Heart right ventricle (tissue), 16 donors: ENCODE measurements around the gene DNAH5. TPM values are rescaled to one million over a fixed set of nuclear protein-coding genes. Genes with fewer than 3 reads are reported as not detected.

Experiments used
- ATAC-seq, 8 donors: fragments of 200-7000 bp; cut with Tn5 transposase; one replicate each; pipeline ENCODE4 v1.9.1; 2020; ENCODE audit warnings: mild to moderate bottlenecking in 8 of 8, moderate library complexity in 8 of 8, moderate number of reproducible peaks in 1 of 8
- DNase-seq, 2 donors: peaks; one replicate each; pipeline ENCODE4 v3.0.0-alpha.2; 2020
- H3K27ac ChIP-seq, 10 donors: fragments of 200-600 bp; sonication (generic) in 2 of 10; one replicate each; pipeline versions ENCODE4 v1.5.0 to v1.8.0; 2020 to 2022; ENCODE audit warnings: mild to moderate bottlenecking in 3 of 10
- H3K27me3 ChIP-seq, 7 donors: fragments of 200-600 bp; one replicate each; pipeline ENCODE4 v1.8.0; 2021 to 2022; ENCODE audit warnings: mild to moderate bottlenecking in 2 of 7
- H3K36me3 ChIP-seq, 9 donors: fragments of 200-600 bp; sonication (generic) in 1 of 9; one replicate each; pipeline versions ENCODE4 v1.5.0 to v1.8.0; 2020 to 2022; ENCODE audit warnings: mild to moderate bottlenecking in 2 of 9
- H3K4me1 ChIP-seq, 9 donors: fragments of 200-600 bp; sonication (generic) in 1 of 9; one replicate each; pipeline versions ENCODE4 v1.5.0 to v1.8.0; 2020 to 2022; ENCODE audit warnings: mild to moderate bottlenecking in 4 of 9
- H3K4me3 ChIP-seq, 10 donors: fragments of 200-600 bp; sonication (generic) in 2 of 10; one replicate each; pipeline versions ENCODE4 v1.5.0 to v1.8.0; 2020 to 2022; ENCODE audit warnings: mild to moderate bottlenecking in 7 of 10, moderate library complexity in 2 of 10
- H3K9me3 ChIP-seq, 11 donors: fragments of 200-600 bp in 10 of 11; sonication (generic) in 2 of 11; one replicate each; pipeline versions ENCODE4 v1.5.0 to v1.8.0; 2013 to 2022; ENCODE audit warnings: mild to moderate bottlenecking in 2 of 11, control low read depth in 1 of 11, moderate library complexity in 1 of 11
- CTCF ChIP-seq, 9 donors: fragments of 200-600 bp; sonication (generic) in 2 of 9; IDR thresholded peaks; one replicate each; pipeline versions ENCODE4 v1.5.0 to v1.8.0; 2021 to 2022; ENCODE audit warnings: antibody characterized with exemption in 9 of 9, mild to moderate bottlenecking in 5 of 9, moderate library complexity in 1 of 9
- WGBS, 2 donors: extraction: QIAGEN DNeasy Blood & Tissue Kit; methylation state at CpG; one replicate each; pipeline ENCODE4 v1.1.7; 2013; ENCODE audit warnings: inconsistent platforms in 1 of 2; 5-methylcytosine and 5-hydroxymethylcytosine counted together
- intact Hi-C, 10 donors: fragments of 100-400 bp; cut with DNase I; formaldehyde crosslinking; loops; one replicate each; pipeline versions ENCODE4 v1.11.1 to v1.14.2; 2022
- polyA plus RNA-seq, 2 donors: library from polyadenylated mRNA; stranded (reverse); fragments of 200-250 nt; gene quantifications; one replicate each; pipeline ENCODE4 v1.2.3, GENCODE V29; 2013
- total RNA-seq, 10 donors: library from RNA; stranded (reverse); fragmentation: NEBNext Ultra II Directional in 3 of 10; extraction: Animal tissue kit (Norgen Biotek cat#: 25700) in 3 of 10; gene quantifications; one replicate each; pipeline versions ENCODE4 v1.2.1 to v1.2.4, GENCODE V29; 2021 to 2023
- donor health status: Arrhythmogenic right ventricular cardiomyopathy.
- donor health status: ischemic (EF 13 %, LVEDD 7.1; RV severe dilation, severe dysfunction).
- donor health status: healthy with polysubstance abuse.
- donor health status: DM: no; HTN: yes; CAD: no.
- donor health status: DM: no; HTN: no; CAD: no.
- donor health status: ischemic (EF 25% LVEDD 6.9; RV normal size, moderate dysfunction).
- donor health status: ischemic (EF 25% LVEDD 5.7; RV mildly dilated, moderate dysfunction).
- donor health status: healthy.
- donor health status: DM: yes; HTN: yes; CAD: no.
- donor health status: Ischemic cardiomyopathy.
- donor health status: ischemic (EF 35%, LVEDD 5.7; RV mildly dilated, moderate dysfunction).
- donor health status: nonischemic (EF 11% LVEDD 7.7; RV severe dilation, severe dysfunction).
- donor health status: DM: yes; HTN: yes; CAD: no.
- donor health status: PGD.
- donor health status: ischemic (EF 29% LVEDD 5.4; RV normal size, mild dysfunction).
- donor health status: nonischemic (EF 23%, LVEDD 6.1; RV moderate dilation, normal function).

DNAH5 gene
- total and polyA plus RNA-seq, 12 donors = 0.02 to 0.53 (median 0.23) TPM; not detected in 2

GRCh38 chr5:13932011-13932410 lies 12.5 kb downstream of the DNAH5 start:
- H3K9me3 ChIP-seq = peaks cover 0 to 17% (median 5%) of the 10 kb centered on the region in 11 donors
- no peaks in the 10 kb centered on the region for H3K36me3 ChIP-seq
- no peak overlapping the region for H3K27ac ChIP-seq
- no peak for TF ChIP-seq CTCF (IDR thresholded peaks at IDR 0.05)
- peaks cover 0 to 8% (median 0%) of the 10 kb centered on the region in 7 donors for H3K27me3 ChIP-seq
- H3K4me1 ChIP-seq = no peaks in the 10 kb centered on the region
- DNase-seq (no peak), ATAC-seq (no peak)
- intact Hi-C loops = no loop called here
- no peak overlapping the region for H3K4me3 ChIP-seq

GRCh38 chr5:13930541-13931171 lies 13.8 kb downstream of the DNAH5 start:
- ATAC-seq = no peak

GRCh38 chr5:13926731-13927130 lies 17.8 kb downstream of the DNAH5 start:
- Histone ChIP-seq H3K4me1 (no peaks in the 10 kb centered on the region), H3K36me3 (no peaks in the 10 kb centered on the region), H3K4me3 (no peak overlapping the region), H3K27ac (no peak overlapping the region), H3K27me3 (peaks cover 0 to 8% (median 0%) of the 10 kb centered on the region in 7 donors), H3K9me3 (no peaks in the 10 kb centered on the region)
- 70 to 82% methylated on average over 4 of the region's 4 CpGs for WGBS, 2 donors
- intact Hi-C loops = no loop called here
- DNase-seq (no peak), ATAC-seq (no peak)
- TF ChIP-seq CTCF (IDR thresholded peaks at IDR 0.05) = no peak

More at GRCh38 chr5:13930541-13931171, 13.8 kb downstream of the DNAH5 start:
- no peak for TF ChIP-seq CTCF (IDR thresholded peaks at IDR 0.05)
- Histone ChIP-seq H3K4me1 (no peaks in the 10 kb centered on the region), H3K27me3 (peaks cover 0 to 8% (median 0%) of the 10 kb centered on the region in 7 donors), H3K9me3 (peaks cover 0 to 17% (median 5%) of the 10 kb centered on the region in 11 donors), H3K36me3 (no peaks in the 10 kb centered on the region), H3K4me3 (no peak overlapping the region), H3K27ac (no peak overlapping the region)
- intact Hi-C loops = no loop called here
- no peak for DNase-seq
- WGBS, 2 donors = 64 to 65% methylated on average over 8 of the region's 8 CpGs

GRCh38 chr5:13921578-13921977 lies 22.9 kb downstream of the DNAH5 start:
- ATAC-seq (no peak), DNase-seq (no peak)
- WGBS, 2 donors = 17 to 22% methylated on average over 2 of the region's 2 CpGs
- no peaks in the 10 kb centered on the region for H3K36me3 ChIP-seq
- H3K4me3 ChIP-seq = no peak overlapping the region
- no peaks in the 10 kb centered on the region for H3K9me3 ChIP-seq
- no peak for TF ChIP-seq CTCF (IDR thresholded peaks at IDR 0.05)
- H3K27me3 ChIP-seq = no peaks in the 10 kb centered on the region
- no peak overlapping the region for H3K27ac ChIP-seq
- H3K4me1 ChIP-seq = no peaks in the 10 kb centered on the region
- intact Hi-C loops = no loop called here
